ENCODE results near the gene TBC1D3B.
"Not testable (repeated sequence)": the region's sequence is repeated elsewhere in the genome, so short reads cannot be mapped to it uniquely, and the experiment has no call there.

The TBC1D3B gene

DNA sequence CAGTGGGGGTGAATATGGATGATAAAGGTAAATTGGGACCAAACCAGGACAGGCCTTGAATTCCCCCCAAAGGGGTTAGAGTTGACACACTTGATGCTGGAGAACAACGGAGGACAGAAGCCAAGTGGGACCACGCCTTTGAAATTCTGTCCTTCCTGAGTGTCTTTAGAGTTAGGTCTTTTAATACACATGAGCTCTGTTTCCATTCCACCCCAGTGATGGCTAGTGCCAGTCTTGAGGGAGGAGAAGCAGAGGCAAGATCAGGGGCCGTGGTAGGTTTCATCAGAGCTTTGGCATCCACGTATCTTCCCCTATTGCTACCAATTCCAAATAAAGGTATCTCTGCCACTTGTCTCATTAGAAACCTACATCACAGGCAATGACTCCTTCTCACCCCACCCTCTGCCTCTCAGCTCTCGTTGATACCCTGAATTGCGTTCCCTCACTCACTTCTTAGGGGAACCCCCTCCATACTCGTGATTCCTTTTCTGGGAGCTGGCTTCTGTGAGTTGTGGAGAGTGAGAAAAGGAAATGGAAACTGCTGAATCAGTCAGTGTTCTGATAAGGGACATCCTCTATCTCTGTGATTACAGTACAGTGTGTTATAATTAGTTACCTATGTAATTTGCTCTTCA is 22.5 kb upstream of the TBC1D3B start:
- DNase-seq, result no peak

- DNase-seq, result no peak
Observed at GRCh38 chr17:36197387-36197703, 20.9 kb upstream of the TBC1D3B start.

GRCh38 chr17:36196131-36196486 is 19.7 kb upstream of the TBC1D3B start:
- peak; percentile 77 for DNase-seq

DNA sequence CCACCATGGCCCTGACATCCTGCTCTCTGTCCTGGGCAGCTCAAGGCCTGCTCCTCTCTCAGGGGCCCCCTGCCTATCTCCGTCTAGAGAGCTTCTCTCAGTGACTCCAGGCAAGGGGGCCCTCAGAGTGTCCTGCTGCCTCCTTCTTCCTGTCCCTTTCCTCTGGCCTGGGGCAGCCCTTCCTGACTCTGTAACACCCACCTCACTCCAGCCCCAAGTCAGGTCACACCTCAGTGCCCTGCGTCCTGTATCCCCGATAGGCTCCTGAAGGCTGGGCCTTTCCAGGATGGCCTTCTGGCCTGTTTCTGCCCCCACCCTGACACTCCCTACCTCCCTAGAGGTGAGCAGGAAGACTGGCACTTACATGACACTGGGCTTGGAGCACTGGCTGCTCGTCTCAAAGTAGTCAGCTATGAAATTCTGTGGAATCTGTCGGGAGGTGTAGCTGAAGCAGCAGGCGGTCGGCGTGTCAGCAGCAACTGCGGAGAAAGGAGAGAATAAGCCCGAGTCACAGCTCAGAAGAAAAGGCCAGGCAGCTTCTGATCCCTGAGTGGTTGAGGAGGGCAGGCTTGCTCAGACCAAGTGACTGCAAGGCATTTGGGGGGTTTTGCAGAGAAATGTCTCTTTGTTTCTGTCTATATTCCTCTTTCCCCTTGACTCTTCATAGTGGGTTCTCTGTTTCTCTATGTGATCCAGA is 19.1 kb upstream of the TBC1D3B start:
- DNase-seq, result no peak

DNA sequence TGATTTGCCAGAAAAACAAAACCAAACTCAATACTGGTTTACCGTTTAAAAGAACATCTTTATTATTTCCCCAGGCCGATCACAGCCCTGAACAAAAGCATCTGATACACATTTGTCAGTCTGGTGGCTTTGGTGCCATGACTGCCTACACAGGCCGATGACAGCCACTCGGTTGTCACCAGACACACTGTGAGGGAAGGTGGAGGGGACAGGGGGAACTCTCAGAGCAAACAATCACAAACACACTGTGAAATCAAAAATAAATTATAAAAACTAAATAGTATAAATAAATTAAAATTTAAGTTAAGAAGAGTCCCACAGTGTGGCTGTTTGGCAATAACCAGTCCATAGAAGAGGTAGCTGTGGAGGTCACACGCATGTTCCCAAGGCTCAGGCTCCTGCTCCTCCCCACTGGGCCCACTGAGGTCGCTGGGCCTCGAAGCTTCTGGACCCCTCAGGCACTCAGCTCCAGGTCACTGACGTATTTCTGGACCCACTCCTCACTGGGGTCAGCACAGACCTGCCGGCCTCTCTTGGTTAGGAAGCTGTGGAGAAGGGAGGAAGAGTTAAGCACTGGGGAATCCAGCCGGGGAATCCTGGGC is 18.5 kb upstream of the TBC1D3B start:
- not testable (repeated sequence) for DNase-seq

DNA sequence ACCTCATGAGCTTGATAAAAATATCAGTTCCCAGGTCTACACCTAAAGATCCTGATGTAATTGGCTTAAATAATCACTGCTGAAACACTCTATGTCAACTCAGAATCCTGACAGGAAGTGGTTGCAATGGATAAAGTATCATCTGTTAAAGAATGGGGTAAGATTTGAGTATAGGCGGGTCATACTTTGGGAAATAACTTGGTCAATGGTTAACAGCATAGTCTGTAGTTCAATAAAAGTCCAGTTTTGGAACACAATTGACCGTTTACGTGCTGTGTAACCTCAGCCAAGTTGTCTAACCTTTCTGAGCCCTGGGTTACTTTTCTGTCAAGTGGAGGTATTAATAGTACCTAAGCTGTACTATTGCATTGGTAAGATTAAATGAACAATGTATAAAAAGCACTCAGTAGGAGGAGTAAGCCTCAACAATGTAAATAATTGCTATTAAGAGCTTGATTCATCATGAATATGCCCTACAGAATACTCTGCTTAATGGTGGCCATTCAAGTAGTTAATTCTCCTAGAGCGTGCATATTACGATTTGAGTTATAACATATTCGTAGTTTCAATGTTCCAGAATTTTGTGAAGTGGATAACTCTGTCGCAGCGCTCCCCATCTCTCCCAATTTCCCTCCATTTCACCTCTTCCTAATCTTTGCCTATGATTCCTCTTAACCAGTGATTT is 17.9 kb upstream of the TBC1D3B start:
- not testable (repeated sequence) for DNase-seq

- DNase-seq, result no peak
Observed at GRCh38 chr17:36193216-36193775, 16.9 kb upstream of the TBC1D3B start.

DNA sequence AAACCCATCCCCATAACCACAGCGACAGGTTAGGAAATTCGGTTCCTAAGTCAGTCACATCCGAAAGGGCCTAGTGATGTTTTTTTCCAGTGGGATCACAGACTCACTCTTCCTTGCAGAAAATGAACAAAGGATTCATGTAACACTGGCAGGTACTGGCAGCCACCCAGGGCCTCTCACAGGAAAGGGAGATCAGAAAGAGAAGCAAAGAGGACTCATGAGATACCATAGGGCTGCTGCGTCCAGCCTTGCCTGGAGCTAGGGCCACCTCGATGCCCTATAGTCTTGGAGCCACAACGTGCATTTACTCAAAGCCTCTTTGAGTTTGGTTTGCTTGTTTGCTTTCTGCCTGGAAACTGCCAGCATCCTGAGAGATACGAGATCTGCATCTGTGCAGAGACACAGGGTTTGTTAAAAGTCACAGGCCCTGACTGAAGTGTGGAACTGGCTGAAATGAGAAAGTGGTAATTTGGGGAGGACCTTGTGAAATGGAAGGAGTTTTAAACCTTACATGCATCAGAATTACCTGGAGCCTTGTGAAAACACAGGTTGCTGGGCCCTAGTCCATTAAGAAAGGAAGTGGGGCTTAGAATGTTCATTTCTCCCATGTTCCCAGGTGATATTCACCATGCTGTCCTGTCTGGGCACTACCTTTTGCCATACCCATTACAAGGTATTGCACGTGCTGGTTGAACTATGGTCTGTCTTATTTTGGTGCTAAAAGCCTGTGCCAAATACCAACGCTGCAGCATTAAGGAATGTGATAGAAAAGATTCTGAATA is 14.3 kb upstream of the TBC1D3B start:
- DNase-seq, result not testable (repeated sequence)

GRCh38 chr17:36189993-36190392 is 13.6 kb upstream of the TBC1D3B start:
- DNase-seq, result not testable (repeated sequence)

DNA sequence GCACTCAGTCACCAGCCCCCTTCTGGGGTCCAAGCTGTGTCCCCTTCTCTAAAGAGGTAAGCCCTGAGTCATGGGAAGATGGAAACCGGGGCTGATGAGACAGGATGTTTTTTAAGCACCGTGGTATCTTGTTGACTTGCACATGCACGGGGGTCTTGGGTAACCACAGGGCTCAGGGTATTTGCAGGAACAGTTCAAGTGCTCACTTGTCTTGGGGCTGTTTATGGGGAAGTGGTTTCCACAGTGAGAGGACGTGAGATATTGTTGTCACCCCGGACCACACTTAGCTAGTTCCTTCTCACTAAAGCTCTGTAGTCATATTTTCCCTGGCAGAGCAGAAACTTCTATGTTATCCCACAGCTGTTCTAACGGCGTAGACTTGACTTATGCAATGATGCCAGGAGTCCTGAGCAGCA is 12.5 kb upstream of the TBC1D3B start:
- peak; percentile 98 for DNase-seq

DNA sequence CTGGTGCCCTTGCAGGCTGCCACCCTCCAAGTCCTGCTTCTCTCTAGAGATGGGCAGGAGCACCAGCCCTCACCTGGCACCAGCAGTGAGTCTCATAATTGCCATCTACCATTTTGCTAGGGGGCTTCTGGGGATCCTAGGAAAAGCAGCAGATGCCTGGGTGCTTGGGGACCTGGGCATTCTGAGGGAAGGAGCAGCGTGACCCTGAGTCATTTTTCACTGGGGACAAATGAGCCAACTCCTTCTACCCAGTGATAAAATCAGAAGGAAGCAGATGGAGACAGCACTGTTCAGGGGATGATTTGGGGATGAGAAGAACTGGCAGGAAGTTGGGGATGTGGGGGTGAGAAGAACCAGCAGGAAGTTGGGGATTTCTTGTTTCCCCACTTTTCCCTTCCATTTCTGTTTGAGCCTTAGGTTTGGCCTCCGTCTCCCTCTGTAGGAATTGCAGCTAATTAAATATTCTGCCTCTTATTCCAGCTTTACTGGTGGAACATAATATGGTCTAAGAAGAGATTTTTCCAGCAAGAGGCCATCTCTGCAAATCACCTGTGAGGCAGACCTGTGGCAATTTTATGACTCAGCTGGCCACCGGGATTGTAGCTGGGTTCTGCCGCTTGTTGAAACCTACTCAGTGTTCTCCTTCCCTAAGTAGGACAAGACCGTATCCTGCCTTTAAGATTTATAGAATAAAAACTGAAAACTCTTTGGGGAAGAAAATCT is 11.7 kb upstream of the TBC1D3B start:
- not testable (repeated sequence) for DNase-seq

DNA sequence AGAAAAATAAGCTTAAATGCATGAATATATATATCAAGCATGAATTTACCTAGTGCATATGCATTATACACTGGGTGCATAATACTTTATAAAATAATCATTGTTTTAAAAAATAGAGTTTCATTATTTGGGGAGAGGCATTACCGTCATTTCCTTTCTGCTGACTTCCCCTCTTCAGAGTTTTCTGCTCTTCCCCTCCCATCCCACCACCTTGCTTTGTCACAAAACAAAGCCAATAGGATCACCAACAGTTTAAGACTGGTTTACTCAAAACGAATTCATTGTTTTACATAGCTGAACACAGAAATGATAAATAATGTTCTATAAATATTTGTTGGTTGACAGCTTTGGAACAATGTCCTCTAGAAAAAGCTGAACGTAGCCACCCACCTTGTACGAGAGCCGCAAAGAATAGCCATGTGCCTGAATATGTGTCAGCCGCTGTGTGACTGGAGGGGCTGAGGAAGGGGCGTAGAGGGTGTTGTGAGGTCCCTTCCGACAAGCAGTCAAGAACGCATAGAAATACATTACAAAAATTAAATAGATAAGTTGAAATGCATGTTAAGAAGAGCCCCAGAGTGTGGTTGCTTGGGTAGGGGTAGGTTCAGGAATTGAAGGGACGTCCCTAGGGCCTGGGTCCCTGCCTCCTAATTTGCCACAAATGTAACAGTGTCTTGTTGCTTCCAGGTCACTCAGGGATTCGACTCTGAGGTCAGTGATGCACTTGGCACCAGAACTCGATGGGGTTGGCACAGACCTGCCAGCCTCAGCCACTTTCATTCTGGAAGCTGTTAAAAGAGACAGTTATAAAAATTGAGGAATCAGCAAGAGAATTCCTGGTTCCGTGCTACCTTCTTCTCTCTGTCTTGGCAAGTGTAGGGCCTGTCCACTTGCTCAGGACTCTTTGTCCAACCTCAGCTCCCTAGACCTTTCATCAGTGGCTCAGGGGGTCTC is 10.7 kb upstream of the TBC1D3B start:
- DNase-seq, result not testable (repeated sequence)

GRCh38 chr17:36185416-36185815 is 9.0 kb upstream of the TBC1D3B start:
- no peak for DNase-seq

GRCh38 chr17:36184023-36184765 is 7.8 kb upstream of the TBC1D3B start:
- no peak for DNase-seq

DNA sequence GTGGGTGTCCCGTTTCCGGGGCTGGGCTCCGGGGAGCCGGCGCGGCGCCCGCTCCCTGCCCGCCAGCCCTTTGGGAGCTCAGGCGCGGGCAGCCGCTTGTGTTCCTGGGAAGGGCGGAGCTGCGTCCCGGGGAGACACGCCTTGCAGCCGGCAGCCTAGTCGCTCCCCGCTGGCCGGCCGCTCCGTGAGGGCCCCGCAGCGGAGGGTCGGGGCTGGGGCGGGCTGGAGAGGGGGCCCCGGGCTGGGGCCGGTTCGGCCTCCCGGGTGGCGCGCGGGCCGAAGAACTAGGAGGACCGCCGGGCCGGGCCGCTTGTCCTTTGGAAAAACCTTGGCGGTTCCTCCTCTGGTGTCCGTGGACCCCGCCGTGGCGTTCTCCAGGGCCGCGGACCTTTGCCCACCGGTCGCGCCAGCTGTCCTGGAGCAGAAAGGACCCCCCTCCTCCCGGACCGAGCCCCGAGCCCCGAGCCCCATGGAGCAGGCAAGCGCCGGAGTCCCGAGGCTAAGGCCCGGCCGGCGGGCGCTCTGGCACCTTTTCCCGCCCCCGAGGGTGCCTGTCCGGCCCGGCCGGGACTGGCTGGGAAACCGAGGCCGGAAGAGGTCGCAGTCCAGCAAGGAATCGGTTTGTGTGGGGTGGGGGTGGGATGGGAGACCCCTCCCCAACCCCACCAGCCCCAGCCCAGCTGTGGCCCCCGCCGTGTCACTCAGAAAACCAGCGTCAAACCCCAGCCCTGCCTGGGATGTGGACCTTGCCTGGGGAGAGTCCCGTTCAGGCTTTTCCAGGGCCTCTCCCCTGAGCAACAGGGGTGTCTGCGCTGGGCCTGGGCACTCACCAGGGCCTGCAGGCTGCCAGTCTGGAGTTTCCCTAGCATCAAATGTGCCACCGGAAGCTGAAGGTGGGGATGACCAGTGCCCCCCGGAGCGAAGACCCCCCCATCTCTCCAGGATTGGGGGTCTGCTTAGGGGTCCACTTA is 6.8 kb upstream of the TBC1D3B start:
- no peak for DNase-seq

- DNase-seq, result no peak
Observed at GRCh38 chr17:36182176-36183000, 6.0 kb upstream of the TBC1D3B start.

DNA sequence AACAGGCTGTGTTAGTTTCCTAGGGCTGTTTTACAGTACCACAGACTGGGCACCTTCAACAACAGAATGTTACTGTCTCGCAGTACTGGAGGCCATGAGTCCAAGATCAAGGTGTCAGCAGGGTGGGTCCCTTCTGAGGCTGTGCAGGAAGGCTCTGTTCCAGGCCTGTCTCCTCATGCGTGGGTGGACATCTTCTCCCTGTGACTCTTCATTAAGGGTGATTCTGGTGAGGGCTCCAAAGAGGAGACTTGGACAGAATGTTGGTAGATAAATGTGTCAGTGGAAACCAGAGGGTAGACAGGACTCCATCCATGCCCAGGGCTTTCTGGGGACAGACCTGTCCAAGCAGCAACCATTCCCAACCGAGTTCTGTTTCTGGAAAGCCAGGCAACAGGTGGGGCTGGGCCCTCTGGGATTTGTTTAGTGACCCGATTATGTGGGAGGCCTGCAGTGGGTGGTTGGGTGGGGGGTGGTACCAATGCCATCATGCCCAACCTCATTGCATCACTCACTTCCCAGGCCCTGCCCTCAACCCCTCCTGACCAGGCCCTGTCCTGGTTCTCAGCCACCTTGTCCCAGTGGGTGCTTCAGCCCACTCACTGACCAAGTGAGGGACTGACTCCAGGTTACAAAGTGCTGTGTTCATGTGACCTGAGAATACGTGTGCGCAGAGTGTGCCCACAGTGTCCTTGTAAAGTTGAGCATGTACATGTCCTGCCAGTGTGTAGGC is 5.2 kb upstream of the TBC1D3B start:
- not testable (repeated sequence) for DNase-seq
